MM.1S (cell line): ENCODE measurements around the gene ZNF575.

ENCODE experiments used
- DNase-seq: peaks from one replicate; pipeline ENCODE4 v3.0.0-alpha.2; 2015
- H2AFZ ChIP-seq: fragments of 300-600 bp; sonication (generic); 2 replicates; pipeline ENCODE4 v1.6.0; 2016; ENCODE audit warnings: antibody characterized with exemption, low read length
- H3F3A ChIP-seq: fragments of 300-600 bp; sonication (generic); 2 replicates; pipeline ENCODE4 v1.6.1; 2016; ENCODE audit warnings: mild to moderate bottlenecking, antibody characterized with exemption, low read length, moderate library complexity, mixed read lengths; ENCODE audit not compliant: insufficient read depth
- H3K27ac ChIP-seq: fragments of 300-600 bp; sonication (generic); 2 replicates; pipeline ENCODE4 v1.5.1; 2016; ENCODE audit warnings: mild to moderate bottlenecking, low read length
- H3K27me3 ChIP-seq: fragments of 300-600 bp; sonication (generic); replicated peaks from 2 replicates; pipeline ENCODE4 v1.6.0; 2016; ENCODE audit warnings: low read length; ENCODE audit not compliant: insufficient read depth
- H3K36me3 ChIP-seq: fragments of 300-600 bp; sonication (generic); replicated peaks from 2 replicates; pipeline ENCODE4 v1.6.1; 2016; ENCODE audit warnings: mild to moderate bottlenecking, low read length, mixed read lengths; ENCODE audit not compliant: insufficient read depth
- H3K4me1 ChIP-seq: fragments of 300-600 bp; sonication (generic); 2 replicates; pipeline ENCODE4 v1.6.1; 2016; ENCODE audit warnings: low read length, mixed read lengths
- H3K4me2 ChIP-seq: fragments of 300-600 bp; sonication (generic); 2 replicates; pipeline ENCODE4 v1.6.0; 2016; ENCODE audit warnings: low read depth, low read length
- H3K4me3 ChIP-seq: fragments of 300-600 bp; sonication (generic); 2 replicates; pipeline ENCODE4 v1.5.1; 2016; ENCODE audit warnings: low read length, mixed read lengths
- H3K79me2 ChIP-seq: fragments of 300-600 bp; sonication (generic); 2 replicates; pipeline ENCODE4 v1.6.1; 2016; ENCODE audit warnings: mixed run types, low read length, mixed read lengths
- H3K9ac ChIP-seq: fragments of 300-600 bp; sonication (generic); 2 replicates; pipeline ENCODE4 v1.6.1; 2016; ENCODE audit warnings: low read length, mixed read lengths
- H3K9me2 ChIP-seq: fragments of 300-600 bp; sonication (generic); replicated peaks from 2 replicates; pipeline ENCODE4 v1.6.1; 2016; ENCODE audit warnings: mild to moderate bottlenecking, low read length, mixed read lengths; ENCODE audit not compliant: insufficient read depth
- H3K9me3 ChIP-seq: fragments of 300-600 bp; sonication (generic); replicated peaks from 2 replicates; pipeline ENCODE4 v1.6.1; 2016; ENCODE audit warnings: mild to moderate bottlenecking, low read length, mixed read lengths; ENCODE audit not compliant: insufficient read depth
- H4K20me1 ChIP-seq: fragments of 300-600 bp; sonication (generic); 2 replicates; pipeline ENCODE4 v1.6.1; 2016; ENCODE audit warnings: mild to moderate bottlenecking, low read length, moderate library complexity, mixed read lengths; ENCODE audit not compliant: insufficient read depth
- EZH2 ChIP-seq: fragments of 300-600 bp; sonication (generic); optimal IDR thresholded peaks from 2 replicates; pipeline ENCODE3; 2017; ENCODE audit warnings: low read depth, mild to moderate bottlenecking, antibody characterized with exemption, low read length, mixed read lengths
- EZH2phosphoT487 ChIP-seq: fragments of 300-600 bp; sonication (generic); IDR thresholded peaks from 2 replicates; pipeline ENCODE4 v1.6.1; 2018; ENCODE audit warnings: antibody characterized with exemption, low read length
- TF ChIP-seq, protein P1 (sequence below): fragments of 300-600 bp; sonication (generic); IDR thresholded peaks from 2 replicates; pipeline ENCODE4 v1.5.1; 2016; ENCODE audit warnings: antibody characterized with exemption, low read length, mixed read lengths

The ZNF575 gene

DNA sequence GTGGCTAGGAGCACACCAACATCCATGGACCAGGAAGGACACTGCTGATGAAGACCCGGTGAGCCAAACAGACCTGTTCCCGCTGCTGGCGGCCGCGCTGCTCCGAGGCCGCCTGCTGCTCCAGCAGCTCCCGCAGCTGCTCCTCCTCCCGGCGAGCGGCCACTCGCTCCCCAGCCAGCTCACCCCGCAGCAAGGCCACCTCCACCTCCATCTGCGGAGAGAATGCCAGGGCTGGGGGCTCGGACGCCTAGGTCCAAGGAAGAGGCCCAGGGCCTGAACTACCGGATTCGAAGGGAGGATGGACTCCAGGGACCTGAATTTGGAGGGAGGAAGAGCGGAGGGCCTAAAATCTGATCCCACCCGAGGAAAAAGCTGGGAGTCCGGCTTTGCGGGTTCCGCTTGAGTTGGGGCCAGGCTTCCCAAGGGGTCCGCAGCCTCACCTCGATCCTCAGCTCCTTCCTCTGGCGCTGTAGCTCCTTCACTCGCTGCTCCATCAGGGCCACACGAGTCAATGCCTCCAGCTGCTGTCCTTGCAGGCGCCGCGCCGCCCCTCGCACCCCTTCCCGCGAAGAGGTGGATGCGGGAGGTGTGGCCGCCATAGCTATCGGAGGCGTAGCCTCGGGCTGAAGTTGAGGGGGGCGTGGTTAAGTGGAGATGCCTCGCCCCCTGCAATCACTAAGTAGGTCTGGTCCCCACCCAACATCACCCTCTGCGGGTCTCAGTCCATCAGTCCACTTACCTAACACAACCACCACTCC lies 31.1 kb upstream of the ZNF575 start:
- Histone ChIP-seq H3K27me3 (no peaks in the 10 kb centered on the region), H3K27ac (no peak overlapping the region), H3K4me2 (no peak overlapping the region), H2AFZ (no peak overlapping the region), H3F3A (peaks cover 4% of the 10 kb centered on the region; the same call in 1 of the 2 replicates), H3K4me3 (no peak overlapping the region), H3K9ac (no peak overlapping the region), H3K36me3 (no peaks in the 10 kb centered on the region), H3K4me1 (peaks cover 8% of the 10 kb centered on the region), H4K20me1 (no peaks in the 10 kb centered on the region), H3K9me3 (no peaks in the 10 kb centered on the region), H3K9me2 (no peaks in the 10 kb centered on the region), H3K79me2 (no peaks in the 10 kb centered on the region)
- TF ChIP-seq EZH2 = no peak
- TF ChIP-seq, protein P1, sequence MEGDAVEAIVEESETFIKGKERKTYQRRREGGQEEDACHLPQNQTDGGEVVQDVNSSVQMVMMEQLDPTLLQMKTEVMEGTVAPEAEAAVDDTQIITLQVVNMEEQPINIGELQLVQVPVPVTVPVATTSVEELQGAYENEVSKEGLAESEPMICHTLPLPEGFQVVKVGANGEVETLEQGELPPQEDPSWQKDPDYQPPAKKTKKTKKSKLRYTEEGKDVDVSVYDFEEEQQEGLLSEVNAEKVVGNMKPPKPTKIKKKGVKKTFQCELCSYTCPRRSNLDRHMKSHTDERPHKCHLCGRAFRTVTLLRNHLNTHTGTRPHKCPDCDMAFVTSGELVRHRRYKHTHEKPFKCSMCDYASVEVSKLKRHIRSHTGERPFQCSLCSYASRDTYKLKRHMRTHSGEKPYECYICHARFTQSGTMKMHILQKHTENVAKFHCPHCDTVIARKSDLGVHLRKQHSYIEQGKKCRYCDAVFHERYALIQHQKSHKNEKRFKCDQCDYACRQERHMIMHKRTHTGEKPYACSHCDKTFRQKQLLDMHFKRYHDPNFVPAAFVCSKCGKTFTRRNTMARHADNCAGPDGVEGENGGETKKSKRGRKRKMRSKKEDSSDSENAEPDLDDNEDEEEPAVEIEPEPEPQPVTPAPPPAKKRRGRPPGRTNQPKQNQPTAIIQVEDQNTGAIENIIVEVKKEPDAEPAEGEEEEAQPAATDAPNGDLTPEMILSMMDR = no peak
- TF ChIP-seq EZH2phosphoT487 = no peak
- no peak for DNase-seq

- Histone ChIP-seq H3K79me2 (no peaks in the 10 kb centered on the region), H3K27ac (no peak overlapping the region), H3K9me3 (no peaks in the 10 kb centered on the region), H2AFZ (no peak overlapping the region), H3K4me2 (no peak overlapping the region), H3K36me3 (no peaks in the 10 kb centered on the region), H3K4me1 (peaks cover 8% of the 10 kb centered on the region), H3K27me3 (no peaks in the 10 kb centered on the region), H4K20me1 (no peaks in the 10 kb centered on the region), H3F3A (peaks cover 4% of the 10 kb centered on the region; the same call in 1 of the 2 replicates), H3K9ac (no peak overlapping the region), H3K9me2 (no peaks in the 10 kb centered on the region), H3K4me3 (no peak overlapping the region)
- no peak for TF ChIP-seq EZH2
- TF ChIP-seq EZH2phosphoT487 = no peak
- TF ChIP-seq, protein P1 = no peak
- DNase-seq = no peak
These were observed 30.5 kb upstream of the ZNF575 start for GRCh38 chr19:43502419-43502976.

GRCh38 chr19:43503501-43504425 lies 29.2 kb upstream of the ZNF575 start:
- no peaks in the 10 kb centered on the region for H3K9me2 ChIP-seq
- H3K4me3 ChIP-seq = peak overlapping the region; percentile 93
- no peaks in the 10 kb centered on the region for H3K36me3 ChIP-seq
- peak overlapping the region; percentile 99 for H2AFZ ChIP-seq
- peaks cover 8% of the 10 kb centered on the region for H3K4me1 ChIP-seq
- no peaks in the 10 kb centered on the region for H4K20me1 ChIP-seq
- no peaks in the 10 kb centered on the region for H3K79me2 ChIP-seq
- no peak for TF ChIP-seq EZH2
- TF ChIP-seq, protein P1 = peak; percentile 20
- H3K27me3 ChIP-seq = no peaks in the 10 kb centered on the region
- peak; percentile 97 for DNase-seq
- peak overlapping the region; percentile 97 for H3K4me2 ChIP-seq
- peaks cover 4% of the 10 kb centered on the region; the same call in 1 of the 2 replicates for H3F3A ChIP-seq
- peak overlapping the region; percentile 62; the same call in 1 of the 2 replicates for H3K9ac ChIP-seq
- peak overlapping the region; percentile 34; the same call in 1 of the 2 replicates for H3K27ac ChIP-seq
- H3K9me3 ChIP-seq = no peaks in the 10 kb centered on the region
